T-helper 17 cell (primary cell): ENCODE measurements around the gene OR8K1. TPM values are rescaled to one million over a fixed set of nuclear protein-coding genes. Genes with fewer than 3 reads are reported as not detected.

Source experiments
- total RNA-seq, 4 donors: library from RNA in 2 of 4; stranded (reverse) in 2 of 4; gene quantifications; one replicate each; pipeline ENCODE4 v1.2.3 and lab custom pipeline; 2022 to 2026

OR8K1 gene
- total RNA-seq, 2 donors from 2014 or later, result not detected

Other genes with a start within 250 kb of the OR8K1 start
- not detected for gene OR8H2, start 242.4 kb upstream of the OR8K1 start, total RNA-seq
- gene OR8H3, start 223.7 kb upstream of the OR8K1 start, total RNA-seq, result not detected
- not detected for gene OR8J3, start 205.8 kb upstream of the OR8K1 start, total RNA-seq
- gene OR8K5, start 185.7 kb upstream of the OR8K1 start, total RNA-seq, result not detected
- gene OR5J2, start 169.4 kb upstream of the OR8K1 start, total RNA-seq, result not detected
- not detected for gene OR5T2, start 111.8 kb upstream of the OR8K1 start, total RNA-seq
- not detected for gene OR5T3, start 93.8 kb upstream of the OR8K1 start, total RNA-seq
- gene OR5T1, start 71.9 kb upstream of the OR8K1 start, total RNA-seq, result not detected
- gene OR8H1, start 53.8 kb upstream of the OR8K1 start, total RNA-seq, result not detected
- not detected for gene OR8K3, start 30.9 kb upstream of the OR8K1 start, total RNA-seq
- not detected for gene OR8J1, start 8.3 kb downstream of the OR8K1 start, total RNA-seq
- gene OR8U1, start 29.6 kb downstream of the OR8K1 start, total RNA-seq, result not detected
- not detected for gene OR5AL1, start 66.7 kb downstream of the OR8K1 start, total RNA-seq
- gene OR5M3, start 127.3 kb downstream of the OR8K1 start, total RNA-seq, result not detected
- gene OR5M8, start 145.3 kb downstream of the OR8K1 start, total RNA-seq, result not detected
- gene OR5M11, start 197.2 kb downstream of the OR8K1 start, total RNA-seq, result not detected
- gene OR5M10, start 231.7 kb downstream of the OR8K1 start, total RNA-seq, result not detected